22Rv1 (cell line): ENCODE measurements around the gene FAM24B.
"Not testable (repeated sequence)": the region's sequence is repeated elsewhere in the genome, so short reads cannot be mapped to it uniquely, and the experiment has no call there.

Experiments used
- CTCF ChIP-seq: fragments of 450-650 bp; IDR thresholded peaks from 2 replicates; pipeline ENCODE4 v1.5.1; 2017; ENCODE audit warnings: mild to moderate bottlenecking
- ZFX ChIP-seq: fragments of 450-650 bp; IDR thresholded peaks from 2 replicates; pipeline ENCODE4 v1.6.1; 2017; ENCODE audit warnings: antibody characterized with exemption, borderline replicate concordance

GRCh38 chr10:122871947-122872346, 7.4 kb downstream of the FAM24B start:
- not testable (repeated sequence) for TF ChIP-seq CTCF, ZFX
